Activated CD4-positive, alpha-beta T cell treated with anti-CD3 and anti-CD28 coated beads for 36 hours (primary cell): Measurements from ENCODE around the gene PSME3IP1. TPM values are rescaled to one million over a fixed set of nuclear protein-coding genes. Genes with fewer than 3 reads are reported as not detected.

Experiments
- ATAC-seq: fragments of 200-7000 bp; cut with Tn5 transposase; one replicate; pipeline ENCODE4 v1.10.0; 2021; ENCODE audit warnings: mild to moderate bottlenecking, moderate library complexity
- CTCF ChIA-PET: fragments of 350-600 bp; sonication (Branson Sonifier 250); formaldehyde crosslinking; loops from one replicate; lab custom pipeline; 2021; ENCODE audit warnings: antibody characterized with exemption; lab: Charles Lee
- POLR2A ChIA-PET: fragments of 350-600 bp; sonication (Branson Sonifier 250); formaldehyde crosslinking; loops from one replicate; lab custom pipeline; 2021; ENCODE audit warnings: antibody characterized with exemption, inconsistent platforms; lab: Charles Lee
- DNase-seq: peaks from one replicate; pipeline ENCODE4 v3.0.0-alpha.2; 2020
- H3K27ac Mint-ChIP-seq: one replicate; pipeline ENCODE4 v1.8.0; 2021; ENCODE audit warnings: mixed read lengths
- H3K27me3 Mint-ChIP-seq: one replicate; pipeline ENCODE4 v1.8.0; 2021; ENCODE audit warnings: mixed read lengths
- H3K36me3 Mint-ChIP-seq: one replicate; pipeline ENCODE4 v1.8.0; 2021; ENCODE audit warnings: low read depth, mixed read lengths
- H3K4me1 Mint-ChIP-seq: one replicate; pipeline ENCODE4 v1.8.0; 2021; ENCODE audit warnings: mixed read lengths
- H3K4me3 Mint-ChIP-seq: one replicate; pipeline ENCODE4 v1.8.0; 2021; ENCODE audit warnings: mild to moderate bottlenecking, moderate library complexity, mixed read lengths
- H3K9me3 Mint-ChIP-seq: one replicate; pipeline ENCODE4 v1.8.0; 2021; ENCODE audit warnings: low read depth, mixed read lengths
- intact Hi-C, 2 experiments: fragments of 100-400 bp; cut with DNase I in 1 of 2; cut with micrococcal nuclease in 1 of 2; formaldehyde crosslinking; loops; one replicate each; pipeline versions ENCODE4 v1.14.2 to v1.15.1; 2022 to 2024; cut with DNase I, micrococcal nuclease
- total RNA-seq, 2 experiments: library from RNA; stranded (reverse); gene quantifications; one replicate each; pipeline ENCODE4 v1.2.3, GENCODE V29; 2021

PSME3IP1 gene
- total RNA-seq, 2 experiments from 2014 or later = 111 to 156 TPM

- no peaks in the 10 kb centered on the region for H3K36me3 Mint-ChIP-seq
- DNase-seq = no peak
- H3K27me3 Mint-ChIP-seq = no peaks in the 10 kb centered on the region
- peak overlapping the region; percentile 81 for H3K27ac Mint-ChIP-seq
- no peaks in the 10 kb centered on the region for H3K9me3 Mint-ChIP-seq
- peaks cover 52% of the 10 kb centered on the region for H3K4me1 Mint-ChIP-seq
- no peak overlapping the region for H3K4me3 Mint-ChIP-seq
- ChIA-PET POLR2A (no interaction called here), CTCF (no interaction called here)
- ATAC-seq = no peak
- intact Hi-C loops = no loop called here
These were observed 61.7 kb downstream of the PSME3IP1 start for GRCh38 chr16:57123974-57124674.

GRCh38 chr16:57123216-57123973 lies 62.4 kb downstream of the PSME3IP1 start:
- H3K4me1 Mint-ChIP-seq = peaks cover 45% of the 10 kb centered on the region
- no peak overlapping the region for H3K4me3 Mint-ChIP-seq
- ChIA-PET POLR2A (interaction anchor here (0.7 kb wide), 1 partner anchor 26 kb away, joined by 3 read pairs; no protein-coding TSS in a partner anchor), CTCF (no interaction called here)
- H3K36me3 Mint-ChIP-seq = no peaks in the 10 kb centered on the region
- no peaks in the 10 kb centered on the region for H3K9me3 Mint-ChIP-seq
- no peak for DNase-seq
- ATAC-seq = no peak
- no peaks in the 10 kb centered on the region for H3K27me3 Mint-ChIP-seq
- peak overlapping the region; percentile 81 for H3K27ac Mint-ChIP-seq
- intact Hi-C loops = no loop called here

- H3K27me3 Mint-ChIP-seq = no peaks in the 10 kb centered on the region
- DNase-seq (no peak), ATAC-seq (no peak)
- no peak overlapping the region for H3K4me3 Mint-ChIP-seq
- intact Hi-C loops = no loop called here
- peaks cover 7% of the 10 kb centered on the region for H3K4me1 Mint-ChIP-seq
- ChIA-PET CTCF (no interaction called here), POLR2A (no interaction called here)
- H3K36me3 Mint-ChIP-seq = no peaks in the 10 kb centered on the region
- no peaks in the 10 kb centered on the region for H3K9me3 Mint-ChIP-seq
- no peak overlapping the region for H3K27ac Mint-ChIP-seq
These were observed 67.3 kb downstream of the PSME3IP1 start for GRCh38 chr16:57118461-57119084.

GRCh38 chr16:57115514-57116182 lies 70.2 kb downstream of the PSME3IP1 start:
- intact Hi-C loops = no loop called here
- no peaks in the 10 kb centered on the region for H3K9me3 Mint-ChIP-seq
- DNase-seq = no peak
- no peak overlapping the region for H3K27ac Mint-ChIP-seq
- no peak for ATAC-seq
- H3K4me3 Mint-ChIP-seq = no peak overlapping the region
- CTCF ChIA-PET = no interaction called here
- POLR2A ChIA-PET = interaction anchor here (0.7 kb wide), 1 partner anchor 186 kb away, joined by 3 read pairs; no protein-coding TSS in a partner anchor
- peaks cover 4% of the 10 kb centered on the region for H3K4me1 Mint-ChIP-seq
- no peaks in the 10 kb centered on the region for H3K27me3 Mint-ChIP-seq
- H3K36me3 Mint-ChIP-seq = no peaks in the 10 kb centered on the region

GRCh38 chr16:57115168-57115513 lies 70.7 kb downstream of the PSME3IP1 start:
- H3K4me3 Mint-ChIP-seq = no peak overlapping the region
- ChIA-PET CTCF (no interaction called here), POLR2A (interaction anchor here (0.7 kb wide), 1 partner anchor 186 kb away, joined by 3 read pairs; no protein-coding TSS in a partner anchor)
- peaks cover 4% of the 10 kb centered on the region for H3K4me1 Mint-ChIP-seq
- no peak overlapping the region for H3K27ac Mint-ChIP-seq
- DNase-seq = no peak
- no peaks in the 10 kb centered on the region for H3K9me3 Mint-ChIP-seq
- intact Hi-C loops = no loop called here
- no peaks in the 10 kb centered on the region for H3K36me3 Mint-ChIP-seq
- no peak for ATAC-seq
- H3K27me3 Mint-ChIP-seq = no peaks in the 10 kb centered on the region

GRCh38 chr16:57113664-57114063 lies 72.2 kb downstream of the PSME3IP1 start:
- no peaks in the 10 kb centered on the region for H3K36me3 Mint-ChIP-seq
- peaks cover 4% of the 10 kb centered on the region for H3K4me1 Mint-ChIP-seq
- intact Hi-C loops = no loop called here
- no peaks in the 10 kb centered on the region for H3K9me3 Mint-ChIP-seq
- H3K4me3 Mint-ChIP-seq = no peak overlapping the region
- ChIA-PET CTCF (interaction anchor here (0.7 to 1.6 kb wide), 4 partner anchors 18 to 186 kb away, joined by 3 to 4 read pairs (median 3); partner anchors contain the start of gene CPNE2), POLR2A (no interaction called here)
- ATAC-seq (no peak), DNase-seq (no peak)
- no peaks in the 10 kb centered on the region for H3K27me3 Mint-ChIP-seq
- no peak overlapping the region for H3K27ac Mint-ChIP-seq

- H3K27me3 Mint-ChIP-seq = no peaks in the 10 kb centered on the region
- CTCF ChIA-PET = interaction anchor here (1.0 to 1.6 kb wide), 3 partner anchors 17 to 30 kb away, joined by 3 read pairs; partner anchors contain the start of gene CPNE2
- ATAC-seq = peak; percentile 70
These were observed 72.8 kb downstream of the PSME3IP1 start for GRCh38 chr16:57113042-57113453.

GRCh38 chr16:57112403-57113041 lies 73.3 kb downstream of the PSME3IP1 start:
- H3K4me3 Mint-ChIP-seq = no peak overlapping the region
- POLR2A ChIA-PET = interaction anchor here (0.6 kb wide), 1 partner anchor 23 kb away, joined by 3 read pairs; no protein-coding TSS in a partner anchor
- no peaks in the 10 kb centered on the region for H3K27me3 Mint-ChIP-seq
- H3K4me1 Mint-ChIP-seq = peaks cover 4% of the 10 kb centered on the region
- CTCF ChIA-PET = interaction anchor here (1.0 to 1.6 kb wide), 3 partner anchors 11 to 425 kb away, joined by 3 read pairs; partner anchors contain the start of gene CPNE2
- no peaks in the 10 kb centered on the region for H3K36me3 Mint-ChIP-seq
- H3K9me3 Mint-ChIP-seq = no peaks in the 10 kb centered on the region
- ATAC-seq (peak; percentile 51), DNase-seq (no peak)
- H3K27ac Mint-ChIP-seq = no peak overlapping the region
- intact Hi-C loops = no loop called here

More at GRCh38 chr16:57113042-57113453, 72.8 kb downstream of the PSME3IP1 start:
- Mint-ChIP-seq H3K27ac (no peak overlapping the region), H3K9me3 (no peaks in the 10 kb centered on the region), H3K36me3 (no peaks in the 10 kb centered on the region), H3K4me1 (peaks cover 4% of the 10 kb centered on the region), H3K4me3 (no peak overlapping the region)
- POLR2A ChIA-PET = no interaction called here
- intact Hi-C loops = no loop called here
- DNase-seq = no peak

- intact Hi-C loops = no loop called here
- POLR2A ChIA-PET = interaction anchor here (0.6 kb wide), 1 partner anchor 16 kb away, joined by 4 read pairs; no protein-coding TSS in a partner anchor
- no peak overlapping the region for H3K4me3 Mint-ChIP-seq
- no peaks in the 10 kb centered on the region for H3K27me3 Mint-ChIP-seq
- CTCF ChIA-PET = interaction anchor here (0.6 to 1.4 kb wide), 7 partner anchors 10 to 426 kb away, joined by 3 to 4 read pairs (median 3); no protein-coding TSS in a partner anchor
- no peak for ATAC-seq
- H3K36me3 Mint-ChIP-seq = no peaks in the 10 kb centered on the region
- DNase-seq = no peak
- peaks cover 4% of the 10 kb centered on the region for H3K4me1 Mint-ChIP-seq
- H3K9me3 Mint-ChIP-seq = no peaks in the 10 kb centered on the region
- no peak overlapping the region for H3K27ac Mint-ChIP-seq
These were observed 74.4 kb downstream of the PSME3IP1 start for GRCh38 chr16:57111420-57111819.

- H3K27me3 Mint-ChIP-seq = no peaks in the 10 kb centered on the region
- no peak overlapping the region for H3K4me3 Mint-ChIP-seq
- ChIA-PET CTCF (interaction anchor here (0.7 to 1.3 kb wide), 3 partner anchors 18 to 292 kb away, joined by 3 to 4 read pairs (median 3); no protein-coding TSS in a partner anchor), POLR2A (no interaction called here)
- no peak overlapping the region for H3K27ac Mint-ChIP-seq
- H3K4me1 Mint-ChIP-seq = peaks cover 4% of the 10 kb centered on the region
- no peak for DNase-seq
- intact Hi-C loops = no loop called here
- ATAC-seq = no peak
- H3K36me3 Mint-ChIP-seq = no peaks in the 10 kb centered on the region
- no peaks in the 10 kb centered on the region for H3K9me3 Mint-ChIP-seq
These were observed 74.9 kb downstream of the PSME3IP1 start for GRCh38 chr16:57110937-57111336.
